Measurements from ENCODE around the gene OR52N5.

Gene OR52N5

GRCh38 chr11:5783255-5783654, at the start of gene OR52N5:
OR52N5 (minus strand) TSS chr11:5783355; CDS start chr11:5778634, 4,721 bp downstream.
- DNase-seq (ENCODE audit: low spot score), result no peak

GRCh38 chr11:5831196-5831829, 48.2 kb upstream of the OR52N5 start:
- no peak for DNase-seq (ENCODE audit: low spot score)

- DNase-seq (ENCODE audit: low spot score), result no peak
These were observed 35.2 kb upstream of the OR52N5 start for GRCh38 chr11:5818245-5818886.

- no peak for DNase-seq (ENCODE audit: low spot score)
These were observed 32.4 kb upstream of the OR52N5 start for GRCh38 chr11:5815534-5815933.

GRCh38 chr11:5809905-5810795, 27.0 kb upstream of the OR52N5 start:
- no peak for DNase-seq (ENCODE audit: low spot score)

- no peak for DNase-seq (ENCODE audit: low spot score)
These were observed 26.0 kb upstream of the OR52N5 start for GRCh38 chr11:5809122-5809519.

GRCh38 chr11:5808500-5809121, 25.5 kb upstream of the OR52N5 start, which contains the start of gene OR52N2:
OR52N2 (plus strand) TSS chr11:5808924; CDS start chr11:5820336, 11,412 bp downstream.
- peak; percentile 51 for DNase-seq (ENCODE audit: low spot score)

- DNase-seq (ENCODE audit: low spot score), result no peak
These were observed 24.4 kb upstream of the OR52N5 start for GRCh38 chr11:5807580-5807979.

- DNase-seq (ENCODE audit: low spot score), result no peak
These were observed 20.8 kb upstream of the OR52N5 start for GRCh38 chr11:5803982-5804381.

- no peak for DNase-seq (ENCODE audit: low spot score)
These were observed 13.4 kb upstream of the OR52N5 start for GRCh38 chr11:5796541-5796940.

GRCh38 chr11:5791165-5791564, 8.0 kb upstream of the OR52N5 start, which contains the start of gene OR52N1:
OR52N1 (minus strand) TSS chr11:5791265; CDS start chr11:5788816, 2,449 bp downstream.
- no peak for DNase-seq (ENCODE audit: low spot score)

GRCh38 chr11:5767056-5767455, 16.1 kb downstream of the OR52N5 start:
- DNase-seq (ENCODE audit: low spot score), result no peak

GRCh38 chr11:5753943-5754342, 29.2 kb downstream of the OR52N5 start, which contains the start of gene OR52N4:
OR52N4 (plus strand) TSS chr11:5754243; CDS start chr11:5754741, 498 bp downstream.
- DNase-seq (ENCODE audit: low spot score), result no peak

GRCh38 chr11:5749836-5750235, 33.3 kb downstream of the OR52N5 start:
- no peak for DNase-seq (ENCODE audit: low spot score)

GRCh38 chr11:5746614-5747013, 36.5 kb downstream of the OR52N5 start:
- no peak for DNase-seq (ENCODE audit: low spot score)

- no peak for DNase-seq (ENCODE audit: low spot score)
These were observed 44.7 kb downstream of the OR52N5 start for GRCh38 chr11:5738431-5738830.

- DNase-seq (ENCODE audit: low spot score), result no peak
These were observed 45.3 kb downstream of the OR52N5 start for GRCh38 chr11:5737670-5738392.

- DNase-seq (ENCODE audit: low spot score), result no peak
These were observed 46.1 kb downstream of the OR52N5 start for GRCh38 chr11:5737091-5737490.

- no peak for DNase-seq (ENCODE audit: low spot score)
These were observed 46.8 kb downstream of the OR52N5 start, which contains the start of gene OR56B1 for GRCh38 chr11:5736396-5736795. OR56B1 (plus strand) TSS chr11:5736448; CDS start chr11:5736517, 69 bp downstream.

GRCh38 chr11:5727691-5728090, 55.5 kb downstream of the OR52N5 start:
- no peak for DNase-seq (ENCODE audit: low spot score)

GRCh38 chr11:5726351-5726750, 56.8 kb downstream of the OR52N5 start:
- no peak for DNase-seq (ENCODE audit: low spot score)

Measured in AG08396 (cell line).